Measurements from ENCODE around the gene ARMC3. TPM values are rescaled to one million over a fixed set of nuclear protein-coding genes. Genes with fewer than 3 reads are reported as not detected.

The ARMC3 gene
- total RNA-seq, 4 donors from 2014 or later = 0.42 TPM; not detected in 3

DNA sequence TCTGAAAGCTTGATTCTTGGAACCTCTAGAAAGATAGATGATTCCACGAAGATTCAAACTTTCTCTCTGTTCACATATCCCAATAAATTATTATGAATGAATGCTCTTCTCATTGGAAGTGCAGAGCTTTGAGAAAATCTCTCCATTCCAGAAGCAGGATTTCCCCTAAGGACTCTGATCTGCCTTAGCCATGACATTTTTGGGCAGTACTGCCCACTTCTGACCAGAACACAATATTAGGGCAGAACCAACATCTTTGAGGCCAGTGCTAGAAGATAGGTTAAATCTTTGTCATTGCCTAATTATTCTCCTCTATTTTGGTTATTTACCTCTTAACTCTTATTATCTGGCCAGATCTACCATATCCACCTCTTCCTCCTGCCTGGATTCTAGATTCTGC lies 49.9 kb downstream of the ARMC3 start:
- DNase-seq (ENCODE audit: extremely low spot score) = no peak
- Histone ChIP-seq H3K4me1 (peaks cover 0 to 9% (median 2%) of the 10 kb centered on the region in 4 donors), H3K9me3 (no peaks in the 10 kb centered on the region), H3K36me3 (no peaks in the 10 kb centered on the region), H3K27me3 (no peaks in the 10 kb centered on the region), H3K4me3 (no peak overlapping the region), H3K27ac (replicated peaks in 1 of 4) (no peak overlapping the region)
- intact Hi-C loops (cut with DNase I) = no loop called here
- TF ChIP-seq, protein P1, sequence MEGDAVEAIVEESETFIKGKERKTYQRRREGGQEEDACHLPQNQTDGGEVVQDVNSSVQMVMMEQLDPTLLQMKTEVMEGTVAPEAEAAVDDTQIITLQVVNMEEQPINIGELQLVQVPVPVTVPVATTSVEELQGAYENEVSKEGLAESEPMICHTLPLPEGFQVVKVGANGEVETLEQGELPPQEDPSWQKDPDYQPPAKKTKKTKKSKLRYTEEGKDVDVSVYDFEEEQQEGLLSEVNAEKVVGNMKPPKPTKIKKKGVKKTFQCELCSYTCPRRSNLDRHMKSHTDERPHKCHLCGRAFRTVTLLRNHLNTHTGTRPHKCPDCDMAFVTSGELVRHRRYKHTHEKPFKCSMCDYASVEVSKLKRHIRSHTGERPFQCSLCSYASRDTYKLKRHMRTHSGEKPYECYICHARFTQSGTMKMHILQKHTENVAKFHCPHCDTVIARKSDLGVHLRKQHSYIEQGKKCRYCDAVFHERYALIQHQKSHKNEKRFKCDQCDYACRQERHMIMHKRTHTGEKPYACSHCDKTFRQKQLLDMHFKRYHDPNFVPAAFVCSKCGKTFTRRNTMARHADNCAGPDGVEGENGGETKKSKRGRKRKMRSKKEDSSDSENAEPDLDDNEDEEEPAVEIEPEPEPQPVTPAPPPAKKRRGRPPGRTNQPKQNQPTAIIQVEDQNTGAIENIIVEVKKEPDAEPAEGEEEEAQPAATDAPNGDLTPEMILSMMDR (IDR thresholded peaks at IDR 0.05) = no peak
- TF ChIP-seq POLR2A (IDR thresholded peaks at IDR 0.05; ENCODE audit: low read depth) = no peak
- no peak for TF ChIP-seq EP300 (IDR thresholded peaks at IDR 0.05)
- no peak for TF ChIP-seq POLR2AphosphoS5 (IDR thresholded peaks at IDR 0.05)
- WGBS = 86% methylated on average over 1 of the region's 1 CpG

DNA sequence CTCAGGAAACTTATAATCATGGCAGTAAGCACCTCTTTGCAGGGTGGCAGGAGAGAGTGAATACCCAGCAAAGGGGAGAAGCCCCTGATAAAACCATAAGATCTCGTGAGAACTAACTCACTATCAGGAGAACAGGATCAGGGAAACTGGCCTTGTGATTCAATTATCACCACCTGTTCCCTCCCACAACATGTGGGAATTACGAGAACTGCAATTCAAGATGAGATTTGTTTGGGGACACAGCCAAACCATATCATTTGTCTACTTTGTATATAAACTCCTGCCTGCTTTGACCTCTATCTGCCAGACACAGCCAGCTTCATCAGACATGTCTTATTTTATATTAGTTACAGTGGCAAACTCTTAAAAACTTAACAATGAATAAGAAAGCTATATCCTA lies 50.4 kb downstream of the ARMC3 start:
- intact Hi-C loops (cut with DNase I) = no loop called here
- no peak overlapping the region for H3K4me3 ChIP-seq
- WGBS = 66% methylated on average over 2 of the region's 2 CpGs
- H3K9me3 ChIP-seq = no peaks in the 10 kb centered on the region
- H3K27ac ChIP-seq (replicated peaks in 1 of 4) = no peak overlapping the region
- no peak for DNase-seq (ENCODE audit: extremely low spot score)
- peaks cover 0 to 9% (median 2%) of the 10 kb centered on the region in 4 donors for H3K4me1 ChIP-seq
- no peaks in the 10 kb centered on the region for H3K36me3 ChIP-seq
- TF ChIP-seq EP300 (IDR thresholded peaks at IDR 0.05) (no peak), POLR2A (IDR thresholded peaks at IDR 0.05; ENCODE audit: low read depth) (no peak), POLR2AphosphoS5 (IDR thresholded peaks at IDR 0.05) (no peak)
- TF ChIP-seq, protein P1 (IDR thresholded peaks at IDR 0.05) = no peak
- H3K27me3 ChIP-seq = no peaks in the 10 kb centered on the region

DNA sequence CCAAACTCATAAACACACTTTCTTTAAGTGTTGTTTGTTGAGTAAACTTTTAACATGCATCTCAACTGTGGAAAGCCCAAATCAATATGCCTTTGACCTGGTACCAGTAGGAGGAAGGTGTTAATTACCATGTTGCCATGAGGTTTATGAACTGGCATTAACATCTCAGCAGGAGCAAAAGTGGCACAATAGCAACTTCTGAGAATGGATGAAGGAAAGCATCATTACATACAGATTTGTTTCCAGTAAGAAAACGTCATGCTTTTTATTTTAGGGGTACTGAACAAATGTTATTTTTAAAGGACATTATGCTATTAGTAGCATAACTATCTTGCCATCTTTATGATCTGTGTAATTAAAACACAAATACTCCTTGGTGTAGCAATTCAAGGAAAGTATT lies 51.1 kb downstream of the ARMC3 start:
- Histone ChIP-seq H3K9me3 (no peaks in the 10 kb centered on the region), H3K4me3 (no peak overlapping the region), H3K36me3 (no peaks in the 10 kb centered on the region), H3K27me3 (no peaks in the 10 kb centered on the region), H3K27ac (replicated peaks in 1 of 4) (no peak overlapping the region), H3K4me1 (peaks cover 0 to 9% (median 2%) of the 10 kb centered on the region in 4 donors)
- WGBS = 48% methylated on average over 1 of the region's 1 CpG
- DNase-seq (ENCODE audit: extremely low spot score) = no peak
- intact Hi-C loops (cut with DNase I) = no loop called here
- TF ChIP-seq POLR2A (IDR thresholded peaks at IDR 0.05; ENCODE audit: low read depth) (no peak), EP300 (IDR thresholded peaks at IDR 0.05) (no peak), POLR2AphosphoS5 (IDR thresholded peaks at IDR 0.05) (no peak)
- TF ChIP-seq, protein P1 (IDR thresholded peaks at IDR 0.05) = no peak

DNA sequence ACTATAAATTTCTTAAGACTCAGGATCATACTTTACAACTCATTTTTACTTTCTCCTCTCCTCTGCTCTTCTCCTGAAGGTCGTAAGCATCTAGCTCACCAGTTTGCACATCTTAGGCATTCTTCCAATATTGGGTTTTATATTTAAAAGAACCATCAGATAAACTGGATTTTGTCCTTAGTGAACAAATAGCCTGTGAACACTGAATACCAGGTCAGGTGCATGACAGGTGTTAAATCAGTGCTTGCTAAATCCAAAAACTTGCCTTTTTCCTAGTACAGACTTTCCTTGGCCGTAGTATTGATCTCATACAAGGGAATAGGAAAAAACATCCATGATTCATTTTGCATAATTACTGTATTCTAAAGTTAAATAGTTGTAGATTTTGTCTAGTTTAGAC lies 53.0 kb downstream of the ARMC3 start:
- WGBS = 99% methylated on average over 2 of the region's 2 CpGs
- H3K9me3 ChIP-seq = no peaks in the 10 kb centered on the region
- no peak overlapping the region for H3K27ac ChIP-seq (replicated peaks in 1 of 4)
- no peak for DNase-seq (ENCODE audit: extremely low spot score)
- intact Hi-C loops (cut with DNase I) = loop anchor here (10.0 kb wide), 5 partner anchors 266 to 1486 kb away; partner anchors contain the start of gene PIP4K2A
- H3K27me3 ChIP-seq = no peaks in the 10 kb centered on the region
- TF ChIP-seq, protein P1 (IDR thresholded peaks at IDR 0.05) = no peak
- TF ChIP-seq POLR2AphosphoS5 (IDR thresholded peaks at IDR 0.05) (no peak), EP300 (IDR thresholded peaks at IDR 0.05) (no peak), POLR2A (IDR thresholded peaks at IDR 0.05; ENCODE audit: low read depth) (no peak)
- no peaks in the 10 kb centered on the region for H3K36me3 ChIP-seq
- H3K4me3 ChIP-seq = no peak overlapping the region
- peaks cover 0 to 9% (median 2%) of the 10 kb centered on the region in 4 donors for H3K4me1 ChIP-seq

DNA sequence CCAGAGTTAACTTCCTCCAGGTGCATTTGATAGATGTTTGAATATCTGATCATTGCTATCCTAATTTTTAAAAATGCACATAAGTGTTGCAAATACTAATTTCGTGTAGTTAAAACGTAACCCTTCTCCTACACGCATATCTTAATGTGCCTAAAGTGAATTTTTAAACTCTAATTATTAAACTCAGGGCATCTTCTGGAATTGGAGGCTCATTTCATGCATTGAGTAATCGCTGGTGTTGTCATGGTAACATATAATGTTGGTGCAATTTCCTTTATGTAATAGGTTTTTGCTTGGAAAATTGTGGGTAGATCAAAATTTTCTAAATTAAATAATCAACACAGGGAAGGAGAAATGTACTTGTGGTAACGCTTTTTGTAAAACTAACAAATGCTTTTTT lies 56.2 kb downstream of the ARMC3 start:
- Histone ChIP-seq H3K27me3 (no peaks in the 10 kb centered on the region), H3K27ac (replicated peaks in 1 of 4) (no peak overlapping the region), H3K36me3 (no peaks in the 10 kb centered on the region), H3K4me1 (peaks cover 0 to 9% (median 6%) of the 10 kb centered on the region in 4 donors), H3K9me3 (no peaks in the 10 kb centered on the region), H3K4me3 (no peak overlapping the region)
- intact Hi-C loops (cut with DNase I) = loop anchor here (10.0 kb wide), 5 partner anchors 269 to 1489 kb away; partner anchors contain the start of gene PIP4K2A
- TF ChIP-seq POLR2A (IDR thresholded peaks at IDR 0.05; ENCODE audit: low read depth) (no peak), EP300 (IDR thresholded peaks at IDR 0.05) (no peak), POLR2AphosphoS5 (IDR thresholded peaks at IDR 0.05) (no peak)
- TF ChIP-seq, protein P1 (IDR thresholded peaks at IDR 0.05) = no peak
- no peak for DNase-seq (ENCODE audit: extremely low spot score)
- WGBS = 84% methylated on average over 5 of the region's 5 CpGs

Data from esophagus muscularis mucosa (tissue), 4 donors.